KBM-7 (cell line): ENCODE measurements around the gene AICDA.
"Not testable (repeated sequence)": the region's sequence is repeated elsewhere in the genome, so short reads cannot be mapped to it uniquely, and the experiment has no call there.

ENCODE experiments used
- DNase-seq: peaks from one replicate; pipeline ENCODE4 v3.0.0-alpha.2; 2015
- in situ Hi-C: fragments of 300-500 bp; cut with MboI; formaldehyde crosslinking; loops from 2 replicates; pipeline ENCODE4 v1.14.3; 2020; ENCODE audit warnings: low sequenced_read_pairs, low pct_unique_long_range_greater_than_20kb, mixed read lengths

The AICDA gene

DNA sequence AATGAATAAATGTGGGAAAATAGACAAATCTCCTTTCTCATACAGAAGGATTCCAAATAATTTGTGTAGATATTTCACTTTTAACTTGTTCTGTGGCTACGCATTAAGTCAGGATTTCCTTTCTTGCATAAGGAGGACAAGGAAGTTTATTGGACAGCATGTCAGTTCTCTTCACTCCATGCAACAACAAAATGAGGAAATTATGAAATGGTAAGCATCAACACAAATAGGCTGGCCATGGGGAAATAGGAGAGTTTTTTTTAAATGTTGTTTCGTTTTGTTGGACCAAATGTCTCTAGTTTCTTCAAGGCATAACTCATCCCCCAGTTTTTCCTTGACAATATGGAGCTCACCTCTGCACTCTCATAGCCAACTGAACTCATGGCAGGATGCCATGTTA, 46.6 kb downstream of the AICDA start:
- DNase-seq, in situ Hi-C loops: not testable (repeated sequence)

DNA sequence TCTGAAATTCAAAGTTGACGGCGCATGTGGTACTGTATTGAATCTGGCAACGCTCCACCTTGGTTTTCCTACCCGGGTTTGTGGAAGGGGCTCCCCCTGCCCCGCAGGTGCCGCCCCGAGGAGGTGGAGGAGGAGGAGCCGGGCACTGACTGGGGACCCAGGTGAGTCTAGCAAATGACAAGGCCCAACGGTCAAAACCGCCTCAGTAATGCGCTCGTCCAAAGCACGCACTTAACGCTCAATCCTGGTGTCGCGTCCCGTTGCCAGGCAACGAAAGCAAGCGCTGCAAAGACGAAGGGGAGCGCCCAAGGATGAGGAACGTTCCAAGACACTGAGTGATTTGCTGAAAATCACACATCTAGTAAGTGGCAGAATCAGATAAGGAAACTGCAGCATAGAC, 48.0 kb downstream of the AICDA start:
- in situ Hi-C loops, result no loop called here
- DNase-seq, result no peak

DNA sequence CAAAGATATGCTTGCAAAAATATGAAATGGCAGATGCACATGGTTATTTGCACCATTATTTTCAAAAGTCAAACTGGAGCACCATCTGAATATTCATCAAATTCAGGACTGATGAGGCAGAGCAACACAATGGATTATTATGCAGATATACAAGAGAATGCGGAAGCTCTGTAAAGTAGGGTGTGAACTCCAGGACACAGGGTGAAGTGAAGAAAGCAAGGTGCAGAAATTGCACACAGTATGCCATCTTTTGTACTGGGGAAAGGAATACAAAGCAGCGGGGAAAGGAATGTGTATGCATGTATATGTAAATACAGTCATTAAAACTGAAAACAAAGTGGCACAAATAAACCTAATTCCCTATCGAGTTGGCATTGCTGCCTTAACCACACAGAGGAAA, 49.3 kb downstream of the AICDA start:
- DNase-seq, result no peak
- in situ Hi-C loops, result no loop called here

DNA sequence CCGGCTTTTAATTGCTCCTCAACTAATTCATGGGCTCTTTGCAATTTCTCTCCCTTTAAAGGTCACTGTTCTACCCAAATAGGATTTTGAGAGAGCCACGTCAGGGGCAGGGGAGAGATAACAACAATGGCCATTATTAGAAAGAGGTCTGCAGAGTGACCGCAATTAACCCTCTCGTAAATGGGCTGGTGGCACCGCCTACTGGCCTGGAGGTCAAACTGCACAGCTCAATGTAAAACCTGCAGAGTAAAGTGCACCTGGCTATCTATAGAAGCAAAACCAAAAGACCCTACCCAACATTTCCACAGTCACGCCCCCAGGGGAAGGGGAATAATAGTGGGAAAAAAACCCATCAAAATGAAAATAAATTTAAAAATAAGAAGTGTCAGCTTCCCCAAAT, 50.3 kb downstream of the AICDA start:
- in situ Hi-C loops, result no loop called here

DNA sequence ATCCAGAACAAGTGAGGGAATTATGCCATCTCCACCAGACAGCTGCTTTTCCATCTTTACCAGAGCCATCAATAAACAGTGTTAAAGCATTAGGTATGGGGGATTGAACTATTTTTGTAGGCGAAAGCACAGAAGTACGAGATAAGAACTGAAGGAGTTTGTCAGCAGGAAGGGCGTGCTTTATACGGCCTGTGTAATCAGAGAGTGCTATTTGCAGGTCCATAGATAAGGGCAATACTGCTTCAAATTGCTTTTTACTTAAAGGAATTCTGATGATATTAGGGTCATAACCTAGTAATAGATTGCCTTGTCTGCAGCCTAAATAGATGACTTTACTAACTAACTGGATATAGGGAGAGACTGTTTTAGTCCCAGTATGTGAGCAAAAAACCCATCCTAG, 51.6 kb downstream of the AICDA start:
- in situ Hi-C loops, result no loop called here
- no peak for DNase-seq

More for the DNA sequence above, 50.3 kb downstream of the AICDA start:
- DNase-seq, result no peak

DNA sequence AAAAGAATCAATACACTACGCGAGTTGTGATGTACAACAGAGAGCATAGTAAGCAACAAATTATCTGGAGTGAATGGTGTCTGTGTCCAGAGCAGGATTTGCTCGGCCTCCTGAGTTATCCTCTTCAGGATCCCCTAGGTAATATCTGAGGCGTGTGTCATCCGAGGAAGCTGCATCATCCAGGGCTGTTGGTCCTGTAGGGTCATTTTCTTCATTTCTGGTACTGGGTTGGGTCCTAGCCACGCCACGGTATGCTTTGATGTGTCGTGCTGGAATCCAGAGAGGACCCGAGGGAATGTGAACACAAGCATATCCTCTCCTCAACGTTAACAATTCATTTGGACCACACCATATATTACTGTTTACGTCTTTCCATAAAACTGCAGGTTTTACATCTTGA, 53.0 kb downstream of the AICDA start:
- in situ Hi-C loops, result no loop called here
- no peak for DNase-seq

DNA sequence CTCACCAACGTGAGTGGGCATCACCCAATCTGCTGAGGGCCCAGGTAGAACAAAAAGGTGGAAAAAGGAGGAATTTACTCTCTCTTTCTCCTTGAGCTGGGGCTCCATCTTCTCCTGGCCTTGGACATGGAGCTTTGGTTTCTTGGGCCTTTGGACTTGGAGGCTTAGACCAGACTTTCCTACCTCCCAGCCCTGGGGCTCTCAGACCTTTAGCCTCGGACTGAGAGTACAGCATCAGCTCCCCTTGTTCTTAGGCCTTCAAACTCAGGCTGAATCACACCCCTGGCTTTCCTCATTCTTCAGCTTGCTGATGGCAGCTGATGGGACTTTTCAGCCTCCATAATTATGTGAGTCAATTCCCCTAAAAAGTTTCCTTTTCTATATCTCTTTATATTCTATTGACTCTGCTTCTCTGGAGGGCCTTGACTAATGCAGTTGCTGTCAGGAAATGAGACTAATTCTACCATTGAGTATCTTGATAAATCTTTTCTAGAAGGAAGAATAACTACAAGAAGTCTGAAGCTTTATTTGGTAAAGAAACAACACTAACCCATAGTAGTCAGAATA, 56.0 kb downstream of the AICDA start:
- in situ Hi-C loops, result no loop called here
- DNase-seq, result no peak

DNA sequence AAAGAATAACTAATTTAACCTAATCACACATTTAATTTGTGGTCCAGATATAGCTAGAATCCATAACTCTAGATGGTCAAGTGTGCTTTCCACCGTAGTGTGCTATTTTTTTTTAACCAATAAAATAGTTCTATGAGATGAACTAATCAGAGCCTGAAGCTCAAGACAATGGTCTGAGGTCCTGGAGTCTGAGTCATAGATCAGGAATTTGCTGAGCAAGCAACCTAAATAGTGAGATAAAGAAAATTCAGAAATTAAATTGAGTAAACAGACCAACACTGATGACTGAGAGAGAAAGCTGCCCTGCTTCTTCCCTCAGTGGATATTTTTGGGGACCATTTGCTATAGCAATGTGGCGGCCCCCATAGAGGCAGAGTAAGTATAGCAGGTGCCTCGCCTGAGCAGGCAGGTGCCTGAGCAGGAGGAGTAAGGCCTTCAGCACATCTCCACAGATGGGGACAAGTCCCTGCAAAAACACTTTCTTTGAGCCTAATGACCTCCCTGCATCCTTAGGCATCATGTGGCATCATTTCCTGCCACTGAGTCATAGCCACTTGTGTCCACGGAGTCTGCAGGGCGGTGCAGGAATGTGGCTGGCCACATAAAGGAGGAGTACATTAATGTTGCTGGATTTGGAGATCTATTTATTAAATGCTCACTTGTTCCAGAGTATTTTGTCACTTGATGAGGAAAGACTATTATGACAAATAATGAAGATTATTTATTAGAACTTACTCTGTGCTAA, 58.0 kb downstream of the AICDA start:
- in situ Hi-C loops, result no loop called here
- DNase-seq, result no peak

DNA sequence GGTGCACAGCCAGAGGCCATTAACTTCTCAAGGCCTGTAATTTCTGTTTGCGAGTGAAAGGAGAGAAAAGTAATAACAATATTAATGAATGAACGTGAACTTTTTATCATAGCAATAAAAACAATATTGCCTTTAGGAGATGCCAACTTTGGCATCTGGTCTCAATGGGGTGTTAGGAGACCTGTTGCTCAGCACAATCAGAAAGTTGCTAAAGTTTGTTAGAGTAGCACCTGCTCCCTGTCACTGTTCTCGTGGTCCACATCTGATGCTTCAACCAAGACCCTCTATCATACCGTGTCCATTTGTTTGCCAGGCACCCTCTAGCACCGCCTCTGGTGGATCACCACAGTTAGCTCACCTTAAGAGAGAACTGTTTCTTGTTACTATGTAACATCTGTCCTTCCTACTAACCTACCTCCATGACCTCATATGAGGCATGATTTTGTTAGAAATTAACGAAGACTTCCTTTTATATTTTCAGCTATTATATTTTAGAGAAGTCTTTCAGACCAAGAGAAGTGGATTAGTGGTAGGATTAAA, 59.5 kb downstream of the AICDA start:
- in situ Hi-C loops, result no loop called here
- no peak for DNase-seq
